Activated CD8-positive, alpha-beta memory T cell treated with anti-CD3 and anti-CD28 coated beads for 48 hours (primary cell): ENCODE measurements around the gene ADCY2.

ENCODE experiments used
- DNase-seq, 3 experiments: peaks; one replicate each; pipeline ENCODE4 v3.0.0-alpha.2; 2020; ENCODE audit warnings: low read depth in 2 of 3, low spot score in 2 of 3

Gene ADCY2

GRCh38 chr5:7659420-7659819 is 263.5 kb downstream of the ADCY2 start:
- DNase-seq, result no peak

DNA sequence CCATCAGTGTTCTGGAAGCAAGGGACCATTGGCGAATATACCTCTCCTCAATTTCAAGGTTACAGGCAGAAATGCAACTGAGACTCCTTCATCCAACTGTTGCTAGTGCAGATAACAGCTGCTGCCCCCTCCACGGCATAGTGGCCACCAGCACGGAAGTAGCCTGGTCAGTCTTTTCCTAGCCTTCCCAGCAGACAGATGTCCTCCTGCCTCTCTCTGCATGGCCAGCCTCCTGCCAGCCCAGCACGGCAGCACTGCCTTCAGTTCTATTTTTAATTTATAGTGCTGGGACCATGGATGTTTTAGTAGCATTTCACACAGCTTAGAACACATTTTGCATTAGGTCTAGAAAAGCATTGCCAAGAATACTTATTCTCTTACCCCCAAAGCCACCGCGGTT is 266.4 kb downstream of the ADCY2 start:
- no peak for DNase-seq

- no peak for DNase-seq
Measured at GRCh38 chr5:7663808-7664207, 267.9 kb downstream of the ADCY2 start.

GRCh38 chr5:7664208-7664607 is 268.3 kb downstream of the ADCY2 start:
- DNase-seq, result no peak

GRCh38 chr5:7667216-7667767 is 271.4 kb downstream of the ADCY2 start:
- DNase-seq, result no peak

- no peak for DNase-seq
Measured at GRCh38 chr5:7668161-7668560, 272.2 kb downstream of the ADCY2 start.

- no peak for DNase-seq
Measured at GRCh38 chr5:7668627-7669026, 272.7 kb downstream of the ADCY2 start.

DNA sequence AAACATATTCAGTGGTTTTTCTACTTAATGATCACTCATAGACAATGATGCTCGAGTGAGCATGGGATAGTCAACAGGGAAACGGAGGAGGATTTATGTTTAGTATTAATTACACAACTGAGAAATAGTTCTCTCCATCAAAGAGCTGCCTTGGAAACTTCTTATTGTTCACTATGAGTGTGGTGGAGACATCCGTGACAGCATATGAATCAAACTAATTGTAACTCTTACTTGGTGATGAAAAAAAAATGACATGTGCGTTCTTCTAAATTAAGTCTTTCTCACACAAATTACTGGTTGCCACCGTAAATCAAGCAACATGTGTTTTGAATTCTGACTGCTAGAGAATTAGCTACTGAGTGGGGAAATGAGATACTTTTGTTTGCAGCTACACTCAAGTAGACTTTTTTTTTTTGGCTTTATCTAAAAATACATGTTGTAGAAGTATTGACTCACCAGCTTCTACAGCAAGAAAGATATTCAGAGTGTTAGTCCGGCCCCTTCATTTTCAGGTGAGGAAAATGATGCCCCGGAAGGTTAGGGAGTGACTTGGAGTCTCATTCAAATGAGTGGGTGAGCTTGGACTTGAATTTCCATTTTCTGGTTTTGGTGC is 275.5 kb downstream of the ADCY2 start:
- DNase-seq, result no peak

DNA sequence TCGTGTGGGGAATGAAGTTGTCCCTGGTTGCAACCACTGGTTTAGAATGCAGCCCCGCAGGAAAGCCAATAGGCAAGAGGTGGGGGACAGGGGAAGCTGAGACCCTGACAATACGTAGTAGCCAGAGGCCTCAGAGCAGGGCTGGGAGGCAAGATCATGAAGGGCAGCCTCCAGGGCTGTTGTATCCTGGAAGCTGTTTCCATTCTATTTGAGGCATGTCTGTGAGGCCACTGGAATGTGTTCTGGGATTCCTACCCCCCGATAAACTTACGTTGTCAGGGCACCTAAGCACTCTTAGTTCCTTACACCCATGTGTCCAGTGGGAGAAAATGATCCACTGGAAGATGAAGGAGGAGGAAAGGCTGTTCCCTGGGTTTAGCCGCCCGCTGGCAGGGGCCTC is 277.7 kb downstream of the ADCY2 start:
- no peak for DNase-seq

DNA sequence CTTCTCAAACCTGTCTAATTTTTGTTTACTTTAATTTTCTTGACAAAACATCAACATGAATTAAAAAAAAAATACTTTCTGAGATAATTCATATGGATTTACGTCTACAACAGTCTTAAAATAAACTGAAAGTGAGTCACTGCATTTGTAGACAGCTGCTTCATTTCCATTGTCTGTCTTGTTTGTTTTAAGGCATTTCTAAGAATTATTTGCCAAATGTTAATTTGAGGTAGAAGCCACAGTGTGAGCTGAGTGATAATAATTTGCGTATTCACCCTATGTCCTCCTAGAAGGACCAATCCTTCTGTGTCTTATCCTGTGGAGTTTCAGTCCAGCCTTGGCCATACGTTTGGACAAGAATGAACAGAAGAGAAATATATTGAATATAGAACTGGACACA is 280.5 kb downstream of the ADCY2 start:
- DNase-seq, result no peak

DNA sequence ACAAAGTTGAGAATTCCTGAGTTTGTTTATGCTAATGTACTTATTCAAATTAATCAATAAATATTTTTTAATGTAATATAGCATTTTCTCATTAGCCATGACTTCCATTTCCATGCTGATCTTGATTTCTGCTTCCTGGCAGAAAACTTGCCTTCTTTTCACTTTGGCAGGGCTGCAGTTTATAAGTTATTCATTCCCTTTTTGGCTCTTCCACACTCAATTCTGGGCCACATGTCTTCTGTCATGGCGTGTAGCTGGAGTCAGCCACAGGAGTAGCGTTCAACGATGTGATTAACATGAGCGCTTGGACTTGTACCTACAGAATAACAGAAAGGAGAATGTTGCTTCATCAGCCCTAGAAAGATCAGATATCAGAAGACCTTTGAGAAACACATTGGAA is 282.1 kb downstream of the ADCY2 start:
- no peak for DNase-seq

DNA sequence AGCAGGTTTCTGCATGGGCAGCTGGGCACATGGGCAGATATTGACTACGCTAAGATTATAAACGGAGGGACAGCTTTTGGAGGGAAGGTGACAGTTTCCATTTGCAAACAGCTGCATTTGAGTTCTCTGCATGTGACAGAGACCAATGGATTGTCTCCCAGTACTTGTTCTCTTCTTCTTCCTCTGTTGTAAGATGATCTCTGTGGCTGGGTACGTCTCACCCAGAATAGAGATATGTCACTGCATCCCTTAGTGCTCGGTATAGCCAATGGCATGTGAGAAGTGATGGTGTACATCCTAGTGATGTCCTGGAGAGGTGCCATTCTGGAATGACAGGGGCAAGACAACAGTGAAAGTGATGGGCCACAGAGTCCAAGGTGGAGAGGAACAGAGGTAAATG is 283.7 kb downstream of the ADCY2 start:
- no peak for DNase-seq

DNA sequence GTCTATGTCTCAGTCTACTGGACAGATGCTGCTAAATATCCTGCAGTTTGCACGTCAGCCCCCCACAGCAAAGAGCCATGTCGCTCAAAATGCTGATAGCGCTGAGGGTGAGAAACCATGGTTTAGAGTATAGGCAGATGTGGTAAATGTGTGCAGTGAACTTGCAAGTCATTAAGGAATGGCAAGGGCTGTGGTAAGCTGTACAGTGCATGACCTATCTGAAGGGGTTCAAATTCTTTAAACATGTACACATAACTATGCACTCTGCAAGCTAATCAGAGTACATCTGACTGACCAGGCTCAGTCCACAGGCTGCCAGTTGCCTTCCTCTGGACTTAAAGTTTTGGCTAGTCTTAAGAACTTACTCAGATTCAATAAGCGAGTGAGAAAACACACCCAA is 284.3 kb downstream of the ADCY2 start:
- no peak for DNase-seq

DNA sequence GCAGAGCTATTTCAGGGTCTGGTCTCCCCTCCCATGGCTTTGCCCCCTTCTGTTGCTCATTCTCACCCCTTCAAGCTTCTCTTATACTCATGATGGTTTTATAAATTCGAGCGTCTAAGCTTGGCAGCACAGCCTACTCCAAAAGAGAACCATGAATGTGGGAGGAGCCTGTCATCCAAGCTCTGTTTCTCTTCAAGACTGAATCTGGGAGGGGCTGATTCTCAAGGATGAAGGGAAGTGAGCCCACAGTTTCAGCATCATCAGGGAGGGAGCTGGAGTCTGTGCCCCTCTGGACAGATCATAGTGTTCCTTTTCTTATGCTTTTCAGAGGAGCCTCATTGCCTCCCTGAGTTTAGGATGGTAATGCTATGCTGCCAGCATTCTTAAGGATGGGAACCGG is 286.4 kb downstream of the ADCY2 start:
- no peak for DNase-seq

GRCh38 chr5:7683753-7684152 is 287.8 kb downstream of the ADCY2 start:
- no peak for DNase-seq

GRCh38 chr5:7684826-7685225 is 288.9 kb downstream of the ADCY2 start:
- no peak for DNase-seq

DNA sequence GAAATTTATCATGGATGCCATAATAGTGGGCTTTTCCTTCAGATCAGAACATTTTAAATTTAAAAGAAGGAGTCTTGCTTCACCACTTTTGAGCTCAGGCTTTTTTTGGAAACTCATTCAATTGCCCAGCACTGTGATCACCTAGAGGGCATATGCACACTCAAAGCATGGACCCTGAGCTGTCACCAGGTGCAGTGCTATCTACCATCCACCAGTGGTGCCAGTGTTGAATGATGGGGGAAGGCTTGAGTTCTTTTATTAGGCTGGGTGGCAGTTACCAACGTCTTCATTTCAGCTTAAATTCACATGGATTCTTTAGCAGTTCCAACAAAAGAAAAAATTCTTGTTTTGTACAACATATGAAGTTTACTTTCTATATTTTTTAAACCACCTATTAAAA is 290.9 kb downstream of the ADCY2 start:
- no peak for DNase-seq

- DNase-seq, result no peak
Measured at GRCh38 chr5:7690557-7690956, 294.6 kb downstream of the ADCY2 start.

GRCh38 chr5:7705261-7705660 is 309.3 kb downstream of the ADCY2 start:
- no peak for DNase-seq

- no peak for DNase-seq
Measured at GRCh38 chr5:7705736-7706135, 309.8 kb downstream of the ADCY2 start.

- DNase-seq, result no peak
Measured at GRCh38 chr5:7706256-7706655, 310.3 kb downstream of the ADCY2 start.

- DNase-seq, result no peak
Measured at GRCh38 chr5:7714119-7714518, 318.2 kb downstream of the ADCY2 start.

DNA sequence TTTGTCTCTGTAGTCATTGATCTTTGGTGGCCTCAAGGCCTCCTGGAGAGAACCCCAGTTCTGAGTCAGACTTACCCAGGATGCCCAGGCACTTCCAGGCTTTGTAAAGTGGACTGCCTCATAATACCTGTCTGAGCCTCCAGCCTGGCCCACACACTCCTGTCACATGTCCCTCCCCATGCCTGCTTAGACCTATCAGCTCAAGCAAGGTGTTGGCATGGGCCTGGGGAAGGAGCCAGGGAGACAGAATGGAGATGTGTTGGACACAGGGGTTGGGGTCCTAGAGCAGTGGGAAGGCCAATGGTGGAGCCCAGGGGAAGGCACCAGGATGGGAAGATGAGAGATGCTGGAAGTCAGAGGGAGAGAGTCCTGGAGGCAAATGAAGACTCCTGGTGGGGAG is 318.8 kb downstream of the ADCY2 start:
- no peak for DNase-seq

DNA sequence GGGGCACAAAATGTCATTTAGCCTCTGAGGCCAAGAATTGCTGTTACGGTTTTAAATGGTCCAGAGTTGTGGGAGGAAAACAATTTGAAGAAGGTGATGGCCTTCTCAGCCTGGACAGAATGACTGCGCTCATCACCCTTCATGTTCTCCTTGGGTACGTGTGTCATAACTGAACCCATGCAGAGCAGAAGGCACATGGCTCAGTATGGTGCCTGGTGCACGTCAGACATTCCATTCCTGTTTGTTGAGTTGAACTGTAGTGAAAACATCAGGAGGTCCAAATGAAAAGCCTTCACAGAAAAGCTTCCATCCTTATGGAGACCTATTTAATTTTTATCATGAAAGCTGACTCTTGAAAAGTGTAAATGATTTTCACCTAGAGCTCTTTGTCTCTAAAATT is 321.8 kb downstream of the ADCY2 start:
- no peak for DNase-seq
